HL-60 (cell line): ENCODE measurements around the gene CD99.

ENCODE experiments used
- DNase-seq, 2 experiments: peaks; one replicate each; pipeline ENCODE4 v3.0.0-alpha.2; 2010 to 2020; ENCODE audit warnings: low read depth in 1 of 2, low spot score in 1 of 2
- H3K27ac ChIP-seq: fragments of 250-450 bp; sonication (Bioruptor Pico); replicated peaks from 2 replicates; pipeline ENCODE4 v1.5.1; 2020; ENCODE audit warnings: mild to moderate bottlenecking, moderate library complexity
- H3K27me3 ChIP-seq: fragments of 250-450 bp; sonication (Bioruptor Pico); 2 replicates; pipeline ENCODE4 v1.5.1; 2021; ENCODE audit warnings: mild to moderate bottlenecking, moderate library complexity; ENCODE audit not compliant: insufficient read depth, poor library complexity, severe bottlenecking
- H3K4me3 ChIP-seq: replicated peaks from 2 replicates; pipeline ENCODE4 v1.5.1; 2011; ENCODE audit warnings: mild to moderate bottlenecking, control low read depth, low read length; ENCODE audit not compliant: insufficient read depth
- GABPA ChIP-seq: IDR thresholded peaks from 2 replicates; pipeline ENCODE4 v1.6.1; 2012; ENCODE audit warnings: low read depth
- POLR2AphosphoS5 ChIP-seq: IDR thresholded peaks from 2 replicates; pipeline ENCODE4 v1.6.1; 2012; ENCODE audit warnings: low read depth
- SPI1 ChIP-seq: IDR thresholded peaks from 2 replicates; pipeline ENCODE4 v1.6.1; 2012; ENCODE audit warnings: low read depth, mild to moderate bottlenecking, borderline replicate concordance
- TF ChIP-seq, protein P1 (sequence below): IDR thresholded peaks from one replicate; pipeline ENCODE4 v1.5.1; 2011; ENCODE audit warnings: low read length, control low read depth, inconsistent platforms; ENCODE audit not compliant: insufficient read depth
- TF ChIP-seq, protein P2 (sequence below): IDR thresholded peaks from 2 replicates; pipeline ENCODE4 v1.6.1; 2012; ENCODE audit warnings: low read depth; ENCODE audit not compliant: insufficient replicate concordance

The CD99 gene

GRCh38 chrX:2656257-2656836 lies 34.7 kb upstream of the CD99 start:
- Histone ChIP-seq H3K4me3 (no peak overlapping the region), H3K27ac (no peak overlapping the region), H3K27me3 (no peaks in the 10 kb centered on the region)
- no peak for TF ChIP-seq POLR2AphosphoS5
- TF ChIP-seq, protein P1, sequence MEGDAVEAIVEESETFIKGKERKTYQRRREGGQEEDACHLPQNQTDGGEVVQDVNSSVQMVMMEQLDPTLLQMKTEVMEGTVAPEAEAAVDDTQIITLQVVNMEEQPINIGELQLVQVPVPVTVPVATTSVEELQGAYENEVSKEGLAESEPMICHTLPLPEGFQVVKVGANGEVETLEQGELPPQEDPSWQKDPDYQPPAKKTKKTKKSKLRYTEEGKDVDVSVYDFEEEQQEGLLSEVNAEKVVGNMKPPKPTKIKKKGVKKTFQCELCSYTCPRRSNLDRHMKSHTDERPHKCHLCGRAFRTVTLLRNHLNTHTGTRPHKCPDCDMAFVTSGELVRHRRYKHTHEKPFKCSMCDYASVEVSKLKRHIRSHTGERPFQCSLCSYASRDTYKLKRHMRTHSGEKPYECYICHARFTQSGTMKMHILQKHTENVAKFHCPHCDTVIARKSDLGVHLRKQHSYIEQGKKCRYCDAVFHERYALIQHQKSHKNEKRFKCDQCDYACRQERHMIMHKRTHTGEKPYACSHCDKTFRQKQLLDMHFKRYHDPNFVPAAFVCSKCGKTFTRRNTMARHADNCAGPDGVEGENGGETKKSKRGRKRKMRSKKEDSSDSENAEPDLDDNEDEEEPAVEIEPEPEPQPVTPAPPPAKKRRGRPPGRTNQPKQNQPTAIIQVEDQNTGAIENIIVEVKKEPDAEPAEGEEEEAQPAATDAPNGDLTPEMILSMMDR: no peak
- TF ChIP-seq SPI1: no peak
- no peak for TF ChIP-seq GABPA
- TF ChIP-seq, protein P2, sequence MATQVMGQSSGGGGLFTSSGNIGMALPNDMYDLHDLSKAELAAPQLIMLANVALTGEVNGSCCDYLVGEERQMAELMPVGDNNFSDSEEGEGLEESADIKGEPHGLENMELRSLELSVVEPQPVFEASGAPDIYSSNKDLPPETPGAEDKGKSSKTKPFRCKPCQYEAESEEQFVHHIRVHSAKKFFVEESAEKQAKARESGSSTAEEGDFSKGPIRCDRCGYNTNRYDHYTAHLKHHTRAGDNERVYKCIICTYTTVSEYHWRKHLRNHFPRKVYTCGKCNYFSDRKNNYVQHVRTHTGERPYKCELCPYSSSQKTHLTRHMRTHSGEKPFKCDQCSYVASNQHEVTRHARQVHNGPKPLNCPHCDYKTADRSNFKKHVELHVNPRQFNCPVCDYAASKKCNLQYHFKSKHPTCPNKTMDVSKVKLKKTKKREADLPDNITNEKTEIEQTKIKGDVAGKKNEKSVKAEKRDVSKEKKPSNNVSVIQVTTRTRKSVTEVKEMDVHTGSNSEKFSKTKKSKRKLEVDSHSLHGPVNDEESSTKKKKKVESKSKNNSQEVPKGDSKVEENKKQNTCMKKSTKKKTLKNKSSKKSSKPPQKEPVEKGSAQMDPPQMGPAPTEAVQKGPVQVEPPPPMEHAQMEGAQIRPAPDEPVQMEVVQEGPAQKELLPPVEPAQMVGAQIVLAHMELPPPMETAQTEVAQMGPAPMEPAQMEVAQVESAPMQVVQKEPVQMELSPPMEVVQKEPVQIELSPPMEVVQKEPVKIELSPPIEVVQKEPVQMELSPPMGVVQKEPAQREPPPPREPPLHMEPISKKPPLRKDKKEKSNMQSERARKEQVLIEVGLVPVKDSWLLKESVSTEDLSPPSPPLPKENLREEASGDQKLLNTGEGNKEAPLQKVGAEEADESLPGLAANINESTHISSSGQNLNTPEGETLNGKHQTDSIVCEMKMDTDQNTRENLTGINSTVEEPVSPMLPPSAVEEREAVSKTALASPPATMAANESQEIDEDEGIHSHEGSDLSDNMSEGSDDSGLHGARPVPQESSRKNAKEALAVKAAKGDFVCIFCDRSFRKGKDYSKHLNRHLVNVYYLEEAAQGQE: no peak
- DNase-seq: no peak

GRCh38 chrX:2657532-2658113 lies 33.5 kb upstream of the CD99 start:
- Histone ChIP-seq H3K27me3 (no peaks in the 10 kb centered on the region), H3K4me3 (no peak overlapping the region), H3K27ac (no peak overlapping the region)
- TF ChIP-seq GABPA: no peak
- TF ChIP-seq, protein P1: no peak
- no peak for TF ChIP-seq POLR2AphosphoS5
- TF ChIP-seq, protein P2: no peak
- no peak for TF ChIP-seq SPI1
- DNase-seq: no peak

- DNase-seq: peak; percentile 5 to 38
- Histone ChIP-seq H3K27ac (peak overlapping the region; percentile 39), H3K4me3 (no peak overlapping the region), H3K27me3 (no peaks in the 10 kb centered on the region)
- TF ChIP-seq, protein P2: no peak
- TF ChIP-seq SPI1 (peak; percentile 91), POLR2AphosphoS5 (no peak), GABPA (no peak)
- TF ChIP-seq, protein P1: no peak
Observed at GRCh38 chrX:2658585-2659292, 32.4 kb upstream of the CD99 start.
